ENCODE measurements around the gene SYT7.
"Not testable (repeated sequence)": the region's sequence is repeated elsewhere in the genome, so short reads cannot be mapped to it uniquely, and the experiment has no call there.

SYT7 gene

DNA sequence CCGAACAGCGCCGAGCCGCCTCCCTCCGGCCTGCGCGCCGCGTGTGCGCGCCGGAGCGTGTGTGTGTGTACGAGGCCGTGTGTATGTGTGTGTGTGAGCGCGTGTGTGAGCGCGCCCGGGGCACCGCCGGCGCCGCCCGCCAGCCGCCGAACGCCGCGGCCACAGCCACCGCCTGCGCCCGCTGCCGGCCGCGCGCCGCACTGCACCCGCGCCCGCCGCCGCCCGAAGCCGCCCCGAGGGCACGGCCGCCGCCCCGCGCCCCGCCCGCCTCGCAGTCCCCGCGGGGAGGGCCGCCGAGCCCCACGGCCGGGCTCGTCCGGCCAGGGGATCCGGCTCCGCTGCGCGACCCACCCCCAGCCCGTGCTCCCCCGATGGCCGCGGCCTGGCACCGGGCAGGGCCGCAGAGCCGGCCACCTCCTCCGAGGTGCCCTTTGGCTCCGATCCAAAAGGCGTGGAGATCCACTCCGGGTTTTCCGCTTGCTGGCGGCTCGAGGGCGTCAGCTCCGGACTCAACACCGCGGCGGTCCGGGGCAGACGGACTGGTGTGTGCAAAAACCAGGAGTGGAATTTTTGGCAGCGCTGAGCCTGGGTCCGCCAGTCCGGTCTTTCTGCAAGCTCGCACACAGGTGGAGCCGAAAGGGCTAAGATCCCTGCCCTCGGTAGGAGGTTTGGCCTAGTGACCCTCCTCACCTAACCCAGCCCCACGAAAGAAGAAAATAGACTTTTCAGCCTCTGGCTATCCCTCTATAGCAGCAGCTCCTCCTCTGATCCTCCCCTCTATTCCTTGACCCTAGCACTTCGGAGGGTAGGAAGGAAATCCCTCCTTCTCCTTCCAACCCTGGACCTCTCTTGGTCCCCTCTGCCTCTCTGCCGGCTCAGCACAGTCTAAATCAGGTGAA is at the start of gene SYT7:
TSS of gene SYT7 (minus strand) at position 47 of the 899 bp plus-strand sequence. CDS start 256 bp downstream, outside the sequence.
- DNase-seq: peak; percentile 91

GRCh38 chr11:61630089-61630488 is 49.2 kb upstream of the SYT7 start:
- DNase-seq: no peak

- no peak for DNase-seq
Observed at GRCh38 chr11:61629082-61629833, 48.4 kb upstream of the SYT7 start.

- DNase-seq: no peak
Observed at GRCh38 chr11:61628662-61628970, 47.7 kb upstream of the SYT7 start.

DNA sequence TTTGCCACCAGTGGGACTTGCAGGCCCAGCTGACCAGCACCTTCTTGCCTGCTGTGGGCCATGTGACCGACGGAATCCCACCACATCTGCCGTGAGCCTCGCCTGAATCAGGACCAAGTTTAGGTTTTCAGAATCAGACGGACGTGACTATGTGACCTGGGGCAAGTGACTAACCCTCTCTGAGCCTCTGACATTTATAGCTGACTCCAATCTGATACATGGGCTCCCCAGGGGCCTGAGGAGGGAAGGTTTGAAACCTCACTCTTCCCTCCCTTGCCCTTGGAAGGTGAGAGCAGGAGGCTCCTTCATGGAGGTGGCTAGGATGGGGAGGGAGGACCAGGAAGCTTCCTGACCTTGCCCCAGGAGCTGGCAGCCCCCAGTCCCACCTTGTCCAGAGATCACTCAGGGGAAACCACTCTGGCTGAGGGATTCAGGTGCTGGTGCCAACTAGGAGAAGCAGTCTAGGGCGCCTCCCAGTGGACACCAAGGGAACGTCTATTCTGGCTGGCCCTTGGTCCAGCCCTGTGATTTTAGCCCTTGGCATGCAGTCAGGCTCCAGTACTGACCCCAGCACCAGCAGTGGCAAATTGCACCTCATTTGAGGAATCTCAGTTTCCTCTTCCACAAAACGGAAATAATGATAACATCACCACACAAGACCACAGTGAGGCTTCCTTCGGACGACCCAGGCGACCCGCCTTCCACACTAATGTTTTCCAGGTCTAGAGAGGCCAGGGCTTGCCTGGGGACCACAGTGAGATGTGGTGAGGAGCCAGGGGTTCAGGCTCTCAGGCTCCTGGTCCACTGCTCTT is 47.2 kb upstream of the SYT7 start:
- DNase-seq: peak; percentile 57

DNA sequence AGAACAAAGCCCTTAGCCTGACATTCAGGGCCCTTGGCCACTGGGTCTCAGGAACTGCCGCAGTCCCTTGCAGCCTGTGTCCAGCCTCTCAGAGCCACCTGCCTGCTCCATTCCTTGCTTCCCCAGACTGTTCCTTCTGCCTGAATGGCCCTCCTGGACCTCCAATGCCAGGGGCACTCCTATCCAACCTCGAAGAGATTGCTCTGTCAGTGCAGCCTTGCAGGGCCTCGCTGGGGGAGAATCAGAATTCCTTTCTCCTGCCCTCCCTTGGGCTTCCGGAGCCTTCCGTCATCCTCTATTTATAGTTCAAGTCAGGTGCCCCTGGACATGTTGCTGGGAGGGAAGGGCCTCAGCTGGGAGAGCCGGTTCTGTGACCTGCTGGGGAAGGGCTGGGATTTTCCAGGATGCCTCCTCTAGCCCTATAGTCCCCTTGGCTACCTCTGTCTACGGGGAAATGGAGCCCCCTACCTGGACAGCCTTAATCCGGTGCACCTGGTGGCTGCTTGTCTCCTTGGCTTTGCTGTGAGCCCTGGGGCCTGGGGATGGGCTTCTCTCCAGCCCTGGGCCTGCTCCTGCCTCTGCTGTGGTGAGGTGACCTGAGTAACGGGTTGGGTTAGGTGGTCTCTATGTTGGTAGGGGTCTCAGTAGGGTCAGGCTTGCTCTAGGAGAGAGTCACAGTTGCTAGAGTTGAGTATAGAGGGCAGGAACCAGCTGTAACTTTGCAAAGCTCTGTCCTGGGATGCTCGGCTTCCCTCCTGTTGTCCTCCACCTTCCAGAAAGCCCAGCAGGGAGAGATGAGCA is 45.9 kb upstream of the SYT7 start:
- DNase-seq: no peak

- no peak for DNase-seq
Observed at GRCh38 chr11:61625525-61625924, 44.6 kb upstream of the SYT7 start.

GRCh38 chr11:61621917-61622585 is 41.2 kb upstream of the SYT7 start:
- DNase-seq: no peak

- no peak for DNase-seq
Observed at GRCh38 chr11:61619471-61620226, 38.8 kb upstream of the SYT7 start.

- no peak for DNase-seq
Observed at GRCh38 chr11:61618978-61619377, 38.1 kb upstream of the SYT7 start.

- DNase-seq: no peak
Observed at GRCh38 chr11:61617515-61617914, 36.6 kb upstream of the SYT7 start.

DNA sequence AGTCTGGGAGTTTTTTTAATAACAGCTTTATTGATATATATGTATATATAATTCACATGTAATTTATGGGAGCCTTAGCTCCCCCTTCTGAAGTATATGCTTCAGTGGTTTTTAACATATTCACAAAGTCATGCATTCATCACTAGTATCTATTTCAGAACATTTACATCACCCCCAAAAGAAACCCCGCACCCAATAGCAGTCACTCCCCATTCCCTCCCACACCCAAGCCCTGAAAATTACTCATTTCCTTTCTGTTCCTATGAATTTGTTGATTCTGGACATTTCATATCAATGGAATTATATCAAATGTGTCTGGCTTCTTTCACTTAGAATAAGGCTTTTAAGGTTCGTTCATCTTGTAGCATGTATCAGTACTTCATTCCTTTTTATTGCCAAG is 35.6 kb upstream of the SYT7 start:
- DNase-seq: no peak

DNA sequence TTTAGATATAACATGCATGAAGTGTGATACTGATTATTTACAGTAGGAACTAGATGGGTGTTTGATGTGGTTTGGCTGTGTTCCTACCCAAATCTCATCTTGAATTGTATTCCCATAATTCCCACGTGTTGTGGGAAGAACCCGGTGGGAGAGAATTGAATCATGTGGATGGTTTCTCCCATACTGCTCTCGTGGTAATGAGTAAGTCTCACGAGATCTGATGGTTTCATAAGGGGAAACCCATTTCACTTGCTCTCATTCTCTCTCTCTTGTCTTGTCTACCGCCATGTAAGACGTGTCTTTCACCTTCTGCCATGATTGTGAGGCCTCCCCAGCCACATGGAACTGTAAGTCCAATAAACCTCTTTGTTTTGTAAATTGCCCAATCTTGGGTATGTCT is 33.9 kb upstream of the SYT7 start:
- not testable (repeated sequence) for DNase-seq

- DNase-seq: no peak
Observed at GRCh38 chr11:61613870-61614269, 33.0 kb upstream of the SYT7 start.

- no peak for DNase-seq
Observed at GRCh38 chr11:61613051-61613450, 32.2 kb upstream of the SYT7 start.

GRCh38 chr11:61611309-61611708 is 30.4 kb upstream of the SYT7 start:
- DNase-seq: no peak

DNA sequence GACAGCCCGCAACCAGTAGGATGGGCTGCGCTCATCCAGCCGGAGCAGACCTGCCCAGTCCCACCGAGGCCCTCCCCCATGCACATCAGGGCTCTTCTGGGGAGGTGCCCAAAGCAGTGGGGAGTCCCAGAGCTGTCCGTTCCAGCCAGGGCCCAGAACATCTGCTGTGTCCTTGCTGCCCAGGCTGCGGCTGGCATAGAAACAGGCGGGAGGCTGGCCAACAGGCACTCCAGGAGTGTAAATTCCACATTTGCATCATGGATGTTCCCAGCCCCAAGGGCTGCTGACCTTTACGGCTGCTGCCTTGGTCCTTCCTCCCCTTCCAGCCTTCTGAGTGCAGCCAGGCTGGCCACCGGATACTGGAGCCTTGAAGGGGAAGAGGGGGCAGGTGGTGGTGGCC is 30.0 kb upstream of the SYT7 start:
- DNase-seq: no peak

DNA sequence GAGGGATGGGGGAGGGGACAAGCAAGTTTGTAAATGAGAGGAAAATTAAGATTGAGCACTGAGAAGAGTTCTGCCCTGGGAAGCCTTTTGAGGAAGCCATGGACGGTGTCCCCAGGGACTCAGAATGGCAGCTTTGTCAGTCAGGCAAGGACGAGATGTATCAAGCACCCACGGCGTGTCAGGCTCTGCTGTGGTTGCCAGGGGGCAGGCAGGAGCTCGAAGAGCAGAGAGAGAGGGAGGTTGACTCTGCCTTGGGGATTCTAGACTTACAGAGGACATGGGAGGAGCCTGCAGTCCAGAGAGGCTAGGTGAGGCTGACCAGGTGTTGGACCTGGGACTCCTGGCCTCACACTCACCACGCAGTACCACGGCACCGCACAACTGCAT is 29.1 kb upstream of the SYT7 start:
- DNase-seq: no peak

DNA sequence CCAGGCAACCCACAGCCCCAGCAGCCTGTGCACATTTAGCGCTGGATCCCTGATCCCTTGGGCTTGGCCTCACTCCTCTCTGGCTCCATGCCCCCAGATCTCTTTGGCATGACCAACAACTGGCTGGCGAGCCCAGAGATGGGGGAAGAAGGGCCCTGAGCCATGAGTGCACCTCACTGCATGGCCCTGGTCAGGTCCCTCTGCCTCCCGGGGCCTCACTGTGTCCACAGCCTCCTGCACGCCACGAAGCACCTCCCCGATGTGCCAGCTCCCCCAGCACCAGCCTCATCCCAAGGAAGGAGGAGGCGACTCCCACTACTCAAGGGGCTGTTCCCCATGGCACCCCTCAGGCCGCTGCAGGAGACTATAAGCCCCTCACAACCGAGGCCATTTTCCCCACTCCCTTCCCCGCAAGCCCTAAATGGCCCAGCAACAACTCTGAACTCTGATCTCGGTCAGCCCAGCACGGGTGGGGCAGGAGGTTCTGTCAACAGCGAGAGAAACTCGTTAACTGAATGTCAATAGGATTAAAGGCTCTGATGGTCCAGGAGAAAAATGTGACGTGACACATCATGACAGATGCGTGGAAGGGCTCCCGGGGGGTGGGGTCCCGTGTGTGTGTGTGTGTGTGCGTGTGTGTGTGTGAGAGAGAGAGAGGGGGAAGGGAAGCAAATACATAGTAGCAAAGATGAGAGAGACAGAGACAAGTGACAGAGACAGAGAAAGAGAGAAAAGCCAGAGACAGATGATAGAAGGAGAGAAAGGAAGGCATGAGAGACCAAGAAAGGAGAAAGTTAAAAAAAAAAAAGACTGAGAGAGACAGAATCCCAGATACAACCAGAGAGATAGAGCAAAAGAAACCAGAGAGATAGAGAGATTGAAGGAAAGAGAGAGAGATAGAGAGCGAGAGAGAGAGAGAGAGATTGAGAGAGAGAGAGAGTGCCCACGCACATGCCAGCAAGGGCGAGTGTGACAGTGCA is 28.4 kb upstream of the SYT7 start:
- DNase-seq: no peak
